ENCODE data around the gene HHAT.

GRCh38 chr1:210467440-210468043 is 138.8 kb downstream of the HHAT start:
- TF ChIP-seq CTCF (IDR thresholded peaks at IDR 0.05; ENCODE audit: low read depth, low read length) (no peak), POLR2A (IDR thresholded peaks at IDR 0.05; ENCODE audit: extremely low read depth, insufficient read length) (no peak), MAX (IDR thresholded peaks at IDR 0.05; ENCODE audit: low read depth, low read length) (no peak), MYC (IDR thresholded peaks at IDR 0.05; ENCODE audit: low read depth, low read length) (no peak)
